GM12801 (cell line): Measurements from ENCODE around the gene TAMALIN.

ENCODE experiments used
- CTCF ChIP-seq: IDR thresholded peaks from one replicate; pipeline ENCODE4 v1.5.1; 2011; ENCODE audit warnings: control low read depth; ENCODE audit not compliant: insufficient read length; ENCODE audit errors: extremely low read depth

TAMALIN gene

GRCh38 chr12:52003591-52003990 lies 3.2 kb upstream of the TAMALIN start:
- no peak for TF ChIP-seq CTCF

GRCh38 chr12:52004042-52004648 lies 2.6 kb upstream of the TAMALIN start:
- TF ChIP-seq CTCF = no peak

GRCh38 chr12:52005218-52005902 lies 1.4 kb upstream of the TAMALIN start:
- TF ChIP-seq CTCF = no peak

- no peak for TF ChIP-seq CTCF
These were observed 643 bp upstream of the TAMALIN start for GRCh38 chr12:52005903-52006703.

- TF ChIP-seq CTCF = no peak
These were observed 594 bp downstream of the TAMALIN start for GRCh38 chr12:52007158-52007921.

GRCh38 chr12:52007982-52008510 lies 1.3 kb downstream of the TAMALIN start:
- no peak for TF ChIP-seq CTCF
